ENCODE results near the gene RABGAP1.

Gene RABGAP1

GRCh38 chr9:122948313-122948712 is 7.5 kb downstream of the RABGAP1 start:
- Histone ChIP-seq H3K36me3 (no peaks in the 10 kb centered on the region; the same call in none of the 2 replicates), H3K27me3 (ENCODE audit: insufficient read depth, low read depth, severe bottlenecking) (no peaks in the 10 kb centered on the region), H3K4me3 (ENCODE audit: low read depth, low read length) (no peak overlapping the region), H3K9me3 (ENCODE audit: severe bottlenecking) (no peaks in the 10 kb centered on the region), H3K27ac (no peak overlapping the region)
- no peak for DNase-seq
- no peak for TF ChIP-seq CTCF (IDR thresholded peaks at IDR 0.05; ENCODE audit: low read depth, low read length)

- TF ChIP-seq CTCF (IDR thresholded peaks at IDR 0.05; ENCODE audit: low read depth, low read length), result no peak
- H3K36me3 ChIP-seq, result no peaks in the 10 kb centered on the region; the same call in none of the 2 replicates
- H3K4me3 ChIP-seq (ENCODE audit: low read depth, low read length), result no peak overlapping the region
- no peak overlapping the region for H3K27ac ChIP-seq
- DNase-seq, result no peak
- no peaks in the 10 kb centered on the region for H3K27me3 ChIP-seq (ENCODE audit: insufficient read depth, low read depth, severe bottlenecking)
- no peaks in the 10 kb centered on the region for H3K9me3 ChIP-seq (ENCODE audit: severe bottlenecking)
These were observed 8.9 kb downstream of the RABGAP1 start for GRCh38 chr9:122949696-122950095.

GRCh38 chr9:122950263-122950662 is 9.4 kb downstream of the RABGAP1 start:
- Histone ChIP-seq H3K27ac (no peak overlapping the region), H3K36me3 (no peaks in the 10 kb centered on the region; the same call in none of the 2 replicates), H3K9me3 (ENCODE audit: severe bottlenecking) (no peaks in the 10 kb centered on the region), H3K4me3 (ENCODE audit: low read depth, low read length) (no peak overlapping the region), H3K27me3 (ENCODE audit: insufficient read depth, low read depth, severe bottlenecking) (no peaks in the 10 kb centered on the region)
- DNase-seq, result no peak
- TF ChIP-seq CTCF (IDR thresholded peaks at IDR 0.05; ENCODE audit: low read depth, low read length), result no peak

- H3K27me3 ChIP-seq (ENCODE audit: insufficient read depth, low read depth, severe bottlenecking), result no peaks in the 10 kb centered on the region
- H3K36me3 ChIP-seq, result no peaks in the 10 kb centered on the region; the same call in none of the 2 replicates
- no peak overlapping the region for H3K27ac ChIP-seq
- TF ChIP-seq CTCF (IDR thresholded peaks at IDR 0.05; ENCODE audit: low read depth, low read length), result no peak
- no peaks in the 10 kb centered on the region for H3K9me3 ChIP-seq (ENCODE audit: severe bottlenecking)
- DNase-seq, result no peak
- H3K4me3 ChIP-seq (ENCODE audit: low read depth, low read length), result no peak overlapping the region
These were observed 10.2 kb downstream of the RABGAP1 start for GRCh38 chr9:122951056-122951455.

- peaks cover 8% of the 10 kb centered on the region for H3K36me3 ChIP-seq
- DNase-seq, result no peak
- no peak overlapping the region for H3K27ac ChIP-seq
These were observed 13.5 kb downstream of the RABGAP1 start for GRCh38 chr9:122954253-122954691.

More at GRCh38 chr9:122954253-122954691, 13.5 kb downstream of the RABGAP1 start:
- Histone ChIP-seq H3K27me3 (ENCODE audit: insufficient read depth, low read depth, severe bottlenecking) (no peaks in the 10 kb centered on the region), H3K4me3 (ENCODE audit: low read depth, low read length) (no peak overlapping the region), H3K9me3 (ENCODE audit: severe bottlenecking) (no peaks in the 10 kb centered on the region)
- no peak for TF ChIP-seq CTCF (IDR thresholded peaks at IDR 0.05; ENCODE audit: low read depth, low read length)

Data from WERI-Rb-1 (cell line).